GM04504 (cell line): ENCODE measurements around the gene CBX1.
"Not testable (repeated sequence)": the region's sequence is repeated elsewhere in the genome, so short reads cannot be mapped to it uniquely, and the experiment has no call there.

Experiments used
- DNase-seq: peaks from one replicate; pipeline ENCODE4 v3.0.0-alpha.2; 2012; ENCODE audit warnings: low read depth

Gene CBX1

DNA sequence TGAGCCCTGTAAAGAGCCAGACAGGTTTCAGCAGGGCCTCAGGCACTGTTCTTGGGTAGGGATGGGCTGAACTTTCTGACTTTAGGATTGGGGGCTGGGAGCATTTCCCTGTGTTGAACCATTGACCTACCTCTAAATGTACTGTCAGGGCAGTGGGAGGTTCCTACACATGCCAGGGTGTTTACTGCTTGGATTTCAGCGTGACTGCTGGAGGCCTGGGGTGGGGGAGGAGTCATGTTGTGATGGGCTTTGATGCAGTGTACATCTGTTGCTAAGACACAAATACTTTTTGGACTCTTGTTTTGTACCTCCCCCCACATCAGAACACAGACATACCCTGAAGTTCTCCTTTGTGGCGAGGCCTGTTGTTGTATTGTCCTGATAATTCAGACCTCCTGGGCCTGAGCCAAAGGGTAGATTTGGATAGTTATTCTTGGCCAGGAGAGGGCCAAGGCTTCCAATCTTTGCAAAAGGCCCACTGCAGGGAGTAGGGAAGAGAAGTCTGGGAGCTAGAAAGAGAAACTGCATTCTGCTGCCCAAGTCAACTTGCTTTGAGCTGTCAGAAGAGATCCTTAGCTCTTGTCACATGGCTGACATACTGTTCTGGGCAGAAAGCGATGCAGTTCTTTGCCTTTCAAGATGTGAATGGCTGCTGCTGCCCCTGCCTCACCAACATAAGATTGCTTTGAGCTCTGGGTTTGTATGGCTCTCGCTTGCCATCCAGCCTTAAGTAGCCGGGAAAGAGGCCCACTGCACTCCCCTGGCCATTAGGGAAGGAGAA lies 49.4 kb downstream of the CBX1 start:
- DNase-seq: peak; percentile 60

DNA sequence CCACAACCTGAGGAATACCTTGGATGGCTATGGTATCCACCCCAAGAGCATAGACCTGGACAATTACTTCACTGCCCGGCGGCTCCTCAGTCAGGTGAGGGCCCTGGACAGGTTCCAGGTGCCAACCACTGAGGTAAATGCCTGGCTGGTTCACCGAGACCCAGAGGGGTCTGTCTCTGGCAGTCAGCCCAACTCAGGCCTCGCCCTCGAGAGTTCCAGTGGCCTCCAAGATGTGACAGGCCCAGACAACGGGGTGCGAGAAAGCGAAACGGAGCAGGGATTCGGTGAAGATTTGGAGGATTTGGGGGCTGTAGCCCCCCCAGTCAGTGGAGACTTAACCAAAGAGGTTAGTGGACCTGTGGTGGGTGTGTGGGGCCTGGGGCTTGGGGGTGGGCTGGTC lies 50.0 kb downstream of the CBX1 start:
- no peak for DNase-seq

DNA sequence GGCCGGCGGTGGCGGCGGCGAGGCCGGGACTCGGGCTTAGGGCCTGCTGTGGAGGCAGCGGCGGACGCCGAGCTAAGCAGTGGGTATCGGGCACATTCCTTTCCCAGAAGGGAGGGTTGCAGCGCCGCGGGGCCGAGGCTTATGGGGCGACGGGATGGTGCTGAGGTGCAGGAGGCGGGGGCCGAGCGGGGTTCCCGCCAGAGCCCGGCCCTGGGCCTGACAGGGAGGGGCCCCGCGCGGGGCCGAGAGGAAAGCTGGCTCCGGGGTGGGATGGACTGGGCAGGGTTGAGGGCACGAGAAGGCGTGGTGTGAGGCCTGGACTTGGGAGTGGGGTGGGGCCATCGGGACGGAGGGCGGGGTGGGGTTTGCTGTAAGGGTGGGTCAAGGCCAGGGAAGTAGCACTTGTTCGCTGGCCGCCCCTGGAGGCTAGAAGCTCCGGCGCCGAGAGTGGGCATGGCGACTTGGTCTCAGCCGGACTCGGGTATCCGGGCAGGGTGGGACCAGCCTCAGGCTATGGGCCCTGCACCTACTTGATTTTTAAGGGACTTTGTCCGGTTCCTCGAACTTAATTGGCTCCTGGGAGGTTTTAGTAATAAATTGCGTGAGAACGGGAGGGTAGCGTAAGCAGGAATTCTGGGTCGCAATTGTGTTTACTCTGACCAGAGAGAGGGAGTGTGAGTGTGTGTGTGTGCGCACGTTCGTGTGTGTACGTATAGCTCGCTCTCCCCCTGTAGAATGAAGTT lies 52.7 kb downstream of the CBX1 start:
- DNase-seq: peak; percentile 81

DNA sequence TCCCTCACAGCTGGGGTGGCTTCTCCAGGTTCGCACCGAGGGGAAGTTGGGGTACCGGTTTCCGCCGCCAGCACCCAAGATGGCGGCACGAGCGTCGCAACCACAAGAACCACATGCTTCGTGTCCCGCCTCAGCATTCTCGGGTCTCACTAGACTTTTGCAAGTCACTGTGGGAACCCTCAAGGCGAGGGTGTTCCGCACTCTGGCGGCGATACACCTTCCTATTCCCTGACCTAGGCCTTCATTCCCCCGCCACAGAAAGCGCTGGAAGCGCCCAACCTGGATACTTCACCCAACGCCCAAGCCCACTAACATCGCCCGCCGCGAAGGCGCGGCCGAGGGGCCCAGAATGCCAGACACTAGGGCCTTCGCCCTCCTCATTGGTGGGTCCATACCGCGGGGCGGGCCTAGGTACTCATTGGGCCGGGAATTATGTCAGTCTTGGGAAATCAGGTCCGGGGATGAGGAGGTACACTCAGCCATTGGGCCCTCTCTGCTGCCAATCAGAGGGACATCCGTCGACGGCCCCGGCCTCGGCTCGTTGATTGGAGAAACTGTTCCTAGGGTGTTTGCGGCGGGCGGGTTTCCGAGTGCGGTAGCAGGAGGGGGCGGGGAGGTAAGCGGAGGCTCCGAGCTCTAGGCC lies 53.4 kb downstream of the CBX1 start, which contains the start of gene NFE2L1:
TSS of gene NFE2L1 (plus strand) at position 619 of the 643 bp plus-strand sequence. CDS start 2,760 bp downstream, outside the sequence.
- peak; percentile 100 for DNase-seq

DNA sequence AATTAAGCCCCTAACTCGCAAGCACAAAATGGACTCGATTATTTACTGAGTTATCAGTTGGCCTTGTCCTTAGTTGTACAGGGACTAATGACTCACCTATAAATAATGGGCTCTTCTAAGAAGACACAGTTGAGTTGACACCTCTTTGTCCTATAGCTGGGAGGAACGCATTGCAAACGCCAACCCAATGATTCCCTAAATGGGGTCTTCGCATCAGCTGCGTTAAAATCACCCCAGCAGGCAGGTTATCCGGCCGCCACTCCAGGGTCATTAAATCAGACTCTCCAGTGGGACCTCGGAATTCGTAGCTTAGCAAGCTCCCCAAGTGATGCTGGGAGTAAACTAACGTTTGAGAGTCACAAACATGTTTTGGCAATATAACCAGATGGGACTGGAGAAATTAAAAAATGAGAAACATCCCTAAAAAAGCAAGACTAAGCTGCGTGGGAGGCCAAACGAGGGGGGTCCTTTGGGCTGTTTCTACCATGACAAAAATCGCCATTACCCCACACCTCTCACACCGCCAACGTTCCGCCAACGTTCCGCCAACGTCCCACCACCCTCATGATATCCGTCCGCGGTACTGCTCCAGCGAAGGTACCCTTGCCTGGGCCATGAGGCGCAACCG lies 54.1 kb downstream of the CBX1 start:
- DNase-seq: no peak

DNA sequence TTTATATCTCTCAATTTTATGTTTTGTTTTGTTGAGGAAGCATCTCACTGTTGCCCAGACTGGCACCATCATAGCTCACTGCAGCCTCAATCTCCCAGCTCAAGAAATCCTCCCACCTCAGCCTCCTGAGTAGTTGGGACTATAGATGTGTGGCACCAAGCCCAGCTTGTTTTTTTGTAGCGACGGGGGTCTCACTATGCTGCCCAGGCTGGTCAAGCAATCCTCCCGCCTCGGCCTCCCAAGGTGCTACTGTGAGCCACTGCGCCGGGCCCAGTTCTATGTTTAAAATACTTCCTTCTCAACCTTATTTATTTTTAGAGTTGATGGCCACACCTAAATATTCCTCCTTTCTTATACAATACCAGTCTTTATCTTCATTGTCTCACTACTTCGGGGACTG lies 55.0 kb downstream of the CBX1 start:
- DNase-seq: no peak

DNA sequence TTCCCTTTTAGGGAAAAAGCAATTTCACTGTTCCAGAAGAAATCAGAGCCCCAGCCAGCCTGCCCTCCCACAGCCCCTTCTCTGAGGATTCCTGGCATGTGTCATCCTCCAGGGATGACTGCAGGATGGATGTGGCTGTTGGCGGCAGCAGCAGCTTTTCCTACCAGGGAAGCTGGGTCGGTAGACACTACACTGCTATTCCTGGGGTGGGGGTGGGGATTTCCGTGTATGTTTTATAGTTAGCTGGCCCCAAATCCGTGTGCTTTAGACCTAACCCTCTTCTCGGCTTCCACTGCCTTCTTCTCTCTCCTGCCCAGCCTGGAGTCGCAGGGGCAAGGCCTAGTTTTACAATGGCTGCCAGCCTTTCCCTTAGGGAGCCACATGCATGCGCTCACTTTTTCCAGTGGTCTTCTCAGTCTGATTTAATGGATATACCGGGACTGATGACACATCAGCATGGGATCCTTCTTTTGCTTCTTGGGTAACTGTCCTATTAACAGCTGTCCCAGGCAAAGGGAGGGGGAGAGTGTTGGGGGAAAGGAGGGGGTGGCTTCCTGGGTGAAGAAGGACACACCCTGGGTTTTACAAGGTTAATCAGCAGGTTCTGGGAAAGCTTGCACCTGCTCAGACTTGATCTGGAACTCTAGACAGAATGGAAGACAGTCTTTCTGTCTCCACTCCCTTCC lies 55.8 kb downstream of the CBX1 start:
- DNase-seq: no peak

DNA sequence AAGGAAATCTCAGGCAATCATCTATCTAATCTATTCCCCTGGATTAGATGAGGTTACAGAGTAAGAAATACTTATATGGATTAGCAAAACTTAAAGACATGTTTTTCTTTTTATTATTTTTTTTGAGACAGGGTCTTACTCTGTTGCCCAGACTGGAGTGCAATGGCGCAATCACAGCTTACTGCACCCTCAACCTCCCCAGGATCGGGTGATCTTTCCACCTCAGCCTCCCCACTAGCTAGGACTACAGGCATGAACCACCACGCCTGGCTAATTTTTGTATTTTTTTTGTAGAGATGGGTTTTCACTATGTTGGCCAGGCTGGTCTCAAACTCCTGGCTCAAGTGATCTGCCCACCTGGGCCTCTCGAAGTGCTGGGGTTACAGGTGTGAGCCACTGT lies 56.4 kb downstream of the CBX1 start:
- DNase-seq: no peak

DNA sequence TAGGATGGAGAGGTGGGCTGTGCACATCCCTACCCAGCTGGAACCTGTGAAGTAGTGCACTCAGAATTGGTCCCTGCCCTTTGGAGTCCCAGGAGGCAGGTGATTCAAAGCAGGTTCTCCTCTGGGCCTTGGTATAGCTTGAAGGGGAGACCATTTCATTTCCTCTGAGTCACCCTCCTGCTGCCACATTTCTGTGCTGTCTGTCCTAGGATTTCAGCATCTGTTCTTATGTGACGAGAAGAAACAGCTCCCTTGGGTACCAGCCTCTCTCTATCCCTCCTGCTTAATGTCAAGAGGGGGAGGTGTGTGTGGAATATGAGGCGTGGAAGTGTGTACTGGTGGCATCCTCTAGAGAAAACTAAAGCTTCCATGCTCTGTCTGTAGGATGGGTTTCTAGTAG lies 58.1 kb downstream of the CBX1 start:
- DNase-seq: no peak

DNA sequence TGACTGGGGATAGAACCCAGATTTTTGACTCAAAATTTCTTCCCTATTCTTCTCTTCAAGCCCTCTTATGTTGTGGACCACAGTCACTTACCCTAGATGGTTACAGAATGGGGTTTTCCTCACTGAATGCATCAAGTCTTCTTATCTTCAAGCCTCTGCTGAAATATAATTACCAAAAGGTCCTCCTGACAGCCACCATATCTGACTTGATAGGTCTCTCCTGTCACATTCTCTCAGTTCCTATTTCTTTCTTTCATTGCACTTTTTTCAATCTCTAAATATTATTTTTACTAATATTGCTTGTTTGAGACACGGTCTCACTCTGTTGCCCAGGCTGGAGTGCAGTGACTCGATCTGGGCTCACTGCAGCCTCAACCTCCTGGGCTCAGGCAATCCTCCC lies 62.6 kb downstream of the CBX1 start:
- no peak for DNase-seq

DNA sequence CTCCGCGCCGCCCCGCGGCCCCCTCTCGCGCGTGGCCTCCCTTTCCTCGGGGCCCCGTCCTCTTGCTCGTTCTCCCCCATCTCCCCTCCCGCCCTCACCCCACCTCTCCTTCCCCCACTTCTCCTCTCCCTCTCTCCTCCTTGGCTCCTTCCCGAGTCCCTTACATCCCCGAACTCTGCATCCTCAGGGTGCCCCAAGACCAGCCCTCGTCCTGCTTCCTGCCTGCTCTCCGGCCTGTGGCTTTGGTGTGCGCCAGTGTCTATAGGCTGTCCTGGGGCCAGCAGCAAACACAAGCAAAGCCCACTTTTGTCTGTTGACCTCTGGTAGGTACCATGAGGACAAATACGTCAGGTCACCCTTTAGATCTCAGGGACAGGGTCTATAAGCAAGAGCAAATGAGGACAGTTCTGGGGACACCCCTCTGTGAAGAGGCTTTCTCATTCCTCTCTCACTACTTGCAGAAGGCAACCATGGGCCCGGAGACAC lies 63.4 kb downstream of the CBX1 start:
- no peak for DNase-seq

DNA sequence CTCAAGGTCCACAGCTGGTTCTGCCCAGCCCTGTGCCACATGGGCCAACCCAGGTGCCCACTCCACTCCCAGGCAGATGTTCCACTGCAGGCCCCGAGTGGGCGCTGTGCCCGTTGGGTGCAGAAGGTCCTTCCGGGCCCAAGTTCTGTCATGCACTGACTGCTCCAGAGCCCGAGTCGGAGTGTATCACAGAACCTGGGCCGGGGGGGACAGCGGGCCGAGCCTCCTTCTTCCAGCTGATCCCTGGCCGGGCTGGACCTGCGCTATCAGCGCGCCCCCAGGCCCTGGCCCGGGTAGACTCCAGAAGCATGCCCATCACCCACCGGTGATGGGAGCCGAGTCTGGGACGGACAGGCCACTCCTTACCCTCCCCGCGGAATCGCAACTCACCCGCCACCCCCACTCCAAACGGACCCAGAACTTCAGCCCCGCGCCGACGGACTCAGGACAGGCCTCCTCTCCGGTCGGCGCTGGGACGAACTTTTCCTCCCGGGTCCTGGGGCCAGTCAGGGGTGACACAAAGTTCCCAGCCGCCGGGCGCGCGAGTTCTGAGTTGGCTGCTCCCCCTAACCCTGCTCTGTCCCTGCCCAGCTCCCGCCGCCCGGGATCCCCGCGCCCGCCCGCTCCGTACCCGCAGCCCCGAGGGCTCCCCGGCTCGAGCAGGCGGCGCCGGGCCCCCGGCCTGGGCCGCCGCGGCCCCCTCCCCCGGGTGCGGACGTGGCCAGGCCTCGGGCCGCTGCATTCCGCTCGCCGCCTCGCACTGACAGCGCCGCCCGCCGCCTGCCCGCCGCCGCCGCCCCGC lies 64.0 kb downstream of the CBX1 start, which contains the start of gene COPZ2:
TSS of gene COPZ2 (minus strand) at position 762 of the 802 bp plus-strand sequence. CDS start at position 742, 20 bp downstream.
- no peak for DNase-seq

DNA sequence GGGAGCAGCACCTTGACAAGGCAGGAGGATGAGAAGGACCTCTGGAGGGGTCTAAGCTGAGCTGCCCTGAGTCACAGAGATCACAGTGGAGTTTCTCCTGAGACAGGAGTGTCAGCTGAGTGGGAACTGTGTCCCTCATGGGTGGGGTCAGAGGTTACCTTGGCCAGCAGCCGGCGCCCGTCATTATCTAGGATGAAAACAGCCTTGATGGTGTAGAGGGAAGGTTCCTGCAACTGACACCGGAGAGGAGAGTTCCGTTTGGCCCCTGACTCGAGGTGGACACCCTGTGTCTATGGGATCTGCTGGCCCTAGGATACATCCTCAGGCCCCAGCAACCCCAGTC lies 64.6 kb downstream of the CBX1 start:
- DNase-seq: no peak

DNA sequence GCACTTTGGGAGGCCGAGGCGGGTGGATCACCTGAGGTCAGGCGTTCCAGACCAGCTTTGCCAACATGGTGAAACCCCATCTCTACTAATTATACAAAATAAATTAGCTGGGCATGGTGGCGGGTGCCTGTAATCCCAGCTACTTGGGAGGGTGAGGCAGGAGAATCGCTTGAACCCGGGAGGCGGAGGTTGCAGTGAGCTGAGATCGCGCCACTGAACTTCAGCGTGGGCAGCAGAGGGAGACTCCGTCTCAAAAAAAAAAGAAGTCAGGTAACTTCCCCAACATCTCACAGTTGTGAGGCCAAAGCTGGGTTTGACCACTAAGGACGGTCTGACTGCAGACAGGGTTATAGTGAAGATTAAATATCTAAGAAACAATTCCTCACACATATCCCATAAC lies 66.5 kb downstream of the CBX1 start:
- DNase-seq: not testable (repeated sequence)

DNA sequence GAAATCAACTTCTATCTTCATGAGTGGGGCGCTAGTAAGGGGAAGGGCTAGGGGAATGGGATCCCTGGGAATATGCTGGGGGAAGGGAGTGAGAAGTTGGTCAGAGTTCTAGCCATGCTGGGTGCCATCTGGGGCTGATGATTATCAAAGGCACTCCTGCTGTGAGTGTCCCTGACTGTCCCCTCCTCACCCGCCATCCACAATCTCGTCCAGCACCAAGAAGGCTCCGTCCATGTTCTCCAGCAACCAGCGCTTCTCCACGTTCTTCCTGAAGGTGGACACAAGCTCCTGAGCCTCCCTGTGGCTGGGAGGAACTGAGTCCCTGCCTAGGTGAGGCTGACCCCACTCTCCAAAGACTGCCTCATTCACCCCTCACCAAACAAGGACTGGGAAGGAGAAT lies 69.3 kb downstream of the CBX1 start:
- DNase-seq: no peak

DNA sequence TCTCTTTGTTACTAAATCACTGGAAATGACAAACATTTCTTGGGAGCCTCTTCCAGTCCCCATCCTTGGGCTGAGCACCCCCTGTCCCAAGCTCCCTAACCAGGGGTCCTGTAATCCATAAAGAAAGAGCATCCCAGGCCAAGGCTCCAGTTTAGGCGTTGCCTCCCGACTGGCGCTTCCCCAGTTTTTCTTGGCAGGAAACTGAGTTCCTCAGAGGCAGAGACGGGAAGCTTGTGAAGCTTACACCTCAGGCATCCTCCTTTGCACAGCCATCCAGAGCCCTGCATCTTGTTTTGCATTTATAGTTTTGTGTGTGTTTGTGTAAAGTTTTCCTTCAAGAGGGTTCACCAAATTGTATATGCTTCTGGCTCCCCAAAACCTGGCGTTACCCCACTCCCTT lies 70.7 kb downstream of the CBX1 start:
- no peak for DNase-seq

DNA sequence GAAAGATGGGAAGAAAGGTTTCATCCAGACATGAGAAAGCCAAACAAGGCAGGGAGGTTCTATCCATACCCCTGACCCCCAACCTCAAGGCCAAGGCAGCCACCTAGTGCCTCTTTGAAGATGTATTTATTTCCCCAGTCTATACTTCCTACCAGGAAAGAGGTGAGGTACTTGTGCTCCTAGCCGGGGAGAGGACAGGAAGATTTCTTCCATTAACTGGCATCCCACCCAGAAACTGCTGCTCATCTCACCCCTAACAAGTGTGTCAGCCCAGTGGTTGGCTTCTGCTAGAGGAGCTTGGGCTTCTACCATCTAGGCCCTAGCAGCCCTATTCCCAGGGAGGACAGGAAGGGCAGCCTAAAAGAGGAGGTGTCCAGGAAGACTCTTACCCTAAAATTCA lies 72.5 kb downstream of the CBX1 start:
- DNase-seq: no peak

DNA sequence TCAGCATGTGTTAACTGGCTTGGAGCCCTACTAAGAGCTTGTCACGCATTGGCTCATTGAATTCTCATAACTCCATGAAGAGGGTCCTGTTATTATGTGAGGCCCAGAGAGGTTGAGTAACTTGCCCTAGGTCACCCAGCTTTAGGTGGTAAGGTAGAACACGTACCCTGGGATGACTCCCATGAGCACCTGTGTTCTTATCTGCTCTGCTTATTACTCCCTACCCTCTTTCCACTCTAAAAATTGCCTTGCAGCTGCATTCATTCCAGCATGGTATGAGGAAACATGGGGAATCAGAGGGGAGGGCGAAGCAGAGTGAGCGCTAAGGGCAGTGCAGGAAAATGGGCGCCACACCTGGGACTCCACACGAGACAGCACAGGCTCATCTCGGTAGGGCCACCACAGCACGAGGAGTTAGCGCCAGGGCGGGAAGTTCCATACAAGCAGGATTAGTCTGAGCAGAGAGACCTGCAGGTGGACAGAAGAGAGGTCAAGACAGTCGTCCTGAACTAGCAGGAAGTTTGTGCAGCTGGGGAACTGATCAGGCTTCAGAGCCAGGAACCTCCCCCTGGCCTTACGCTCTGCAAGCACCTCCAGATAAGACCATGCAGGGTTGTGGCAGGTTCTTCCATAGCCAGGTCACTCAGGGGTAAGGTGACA lies 73.8 kb downstream of the CBX1 start:
- no peak for DNase-seq

DNA sequence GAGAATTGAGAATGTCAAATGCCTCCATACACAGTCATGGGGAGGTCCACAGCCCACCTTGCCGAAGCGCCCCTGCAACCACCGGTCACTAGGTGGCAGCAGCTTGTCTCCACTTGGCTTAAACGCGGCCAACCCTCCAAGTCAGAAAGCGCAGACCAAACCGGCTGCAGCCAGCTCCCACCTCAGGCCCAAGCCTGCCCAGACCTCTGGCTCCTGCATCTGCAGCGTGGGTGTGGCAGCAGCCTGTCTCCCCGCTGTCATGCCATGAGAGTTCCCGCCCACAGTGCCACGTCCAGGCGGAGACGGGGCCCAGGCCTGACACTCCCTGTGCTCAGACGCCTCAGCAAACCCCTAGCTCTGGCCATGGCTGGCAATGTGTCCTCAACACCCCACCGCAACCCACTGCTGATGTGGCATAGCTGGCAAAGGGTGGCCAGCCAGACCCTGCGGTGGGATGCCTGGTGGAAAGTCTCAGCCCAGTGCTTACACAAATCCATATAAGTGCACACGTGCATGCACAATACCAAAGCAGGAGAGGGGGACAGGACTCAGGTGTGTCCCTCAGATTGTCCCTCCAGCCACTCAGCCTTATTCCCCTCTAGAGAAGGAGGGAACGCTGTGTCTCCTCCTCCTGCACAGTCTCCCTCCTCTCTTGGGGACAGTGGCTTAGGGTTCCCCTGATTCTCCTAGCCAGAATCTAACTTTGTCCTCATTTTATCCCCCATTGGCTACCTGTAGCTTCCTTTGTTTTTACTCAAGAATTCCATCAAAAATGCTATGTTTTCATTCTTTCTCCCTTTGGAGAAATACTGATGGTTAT lies 74.6 kb downstream of the CBX1 start:
- DNase-seq: peak; percentile 90
